HUES48 (cell line): ENCODE measurements around the gene SQSTM1.
"Not testable (repeated sequence)": the region's sequence is repeated elsewhere in the genome, so short reads cannot be mapped to it uniquely, and the experiment has no call there.

Experiments
- H3K27ac ChIP-seq: one replicate; pipeline ENCODE4 v1.7.0; 2013; ENCODE audit warnings: low read depth, low read length, inconsistent platforms
- H3K27me3 ChIP-seq: 2 replicates; pipeline ENCODE4 v1.6.1; 2013; ENCODE audit warnings: mild to moderate bottlenecking, low read length; ENCODE audit not compliant: control insufficient read depth, insufficient read depth
- H3K36me3 ChIP-seq: 2 replicates; pipeline ENCODE4 v1.6.1; 2013; ENCODE audit warnings: low read length; ENCODE audit not compliant: control insufficient read depth, insufficient read depth
- H3K4me1 ChIP-seq: 2 replicates; pipeline ENCODE4 v1.6.1; 2013; ENCODE audit warnings: mild to moderate bottlenecking, low read length; ENCODE audit not compliant: control insufficient read depth, insufficient read depth
- H3K4me3 ChIP-seq: 2 replicates; pipeline ENCODE4 v1.5.1; 2013; ENCODE audit warnings: mild to moderate bottlenecking, low read depth, low read length
- H3K9ac ChIP-seq: 2 replicates; pipeline ENCODE4 v1.6.1; 2013; ENCODE audit warnings: mild to moderate bottlenecking, low read depth, low read length, moderate library complexity
- H3K9me3 ChIP-seq: 2 replicates; pipeline ENCODE4 v1.6.1; 2013; ENCODE audit warnings: low read length; ENCODE audit not compliant: control insufficient read depth, insufficient read depth

Gene SQSTM1

DNA sequence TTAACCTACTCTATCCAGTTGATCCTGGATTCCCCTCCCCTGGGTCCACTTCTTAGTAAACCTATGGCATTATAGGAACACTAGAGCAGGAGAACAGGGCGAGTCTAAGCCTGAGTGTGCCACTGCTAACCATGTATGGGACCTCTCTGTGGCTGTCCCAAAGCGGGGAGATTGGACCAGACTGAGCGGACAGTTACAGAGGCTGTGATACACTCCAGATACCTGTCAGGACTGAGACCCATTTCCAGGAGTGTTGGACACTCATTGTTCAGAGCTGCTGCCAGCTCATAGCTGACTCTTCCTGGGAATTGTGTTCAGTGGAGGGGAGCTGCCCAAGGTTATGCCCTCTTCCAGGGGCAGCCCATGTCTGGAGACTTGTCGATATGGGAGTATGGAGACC, 38.9 kb upstream of the SQSTM1 start:
- Histone ChIP-seq H3K4me1 (no peaks in the 10 kb centered on the region), H3K9me3 (no peaks in the 10 kb centered on the region), H3K27me3 (no peaks in the 10 kb centered on the region), H3K9ac (no peak overlapping the region), H3K36me3 (peaks cover 25% of the 10 kb centered on the region), H3K4me3 (no peak overlapping the region), H3K27ac (no peak overlapping the region)

DNA sequence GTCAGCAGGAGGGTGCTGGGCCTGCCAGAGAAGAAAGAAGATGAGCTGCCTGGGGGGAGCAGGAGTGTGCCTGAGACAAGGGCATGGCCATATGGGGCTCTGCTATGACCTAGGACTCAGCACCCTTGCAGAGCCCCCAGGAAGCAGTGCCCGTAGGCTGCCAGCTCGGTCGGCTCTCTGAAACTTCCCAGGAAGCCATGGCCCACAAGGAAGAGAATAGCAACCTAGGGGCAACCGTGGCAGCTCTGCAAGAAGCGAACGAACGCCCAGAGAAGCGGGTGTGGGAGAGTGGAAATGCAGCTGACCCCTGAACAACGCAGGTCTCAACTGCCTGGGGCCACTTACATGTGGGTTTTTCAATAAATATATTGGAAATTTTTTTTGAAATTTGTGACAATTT, 37.6 kb upstream of the SQSTM1 start:
- no peak overlapping the region for H3K9ac ChIP-seq
- no peaks in the 10 kb centered on the region for H3K9me3 ChIP-seq
- no peaks in the 10 kb centered on the region for H3K4me1 ChIP-seq
- no peak overlapping the region for H3K4me3 ChIP-seq
- H3K27me3 ChIP-seq: no peaks in the 10 kb centered on the region
- H3K27ac ChIP-seq: no peak overlapping the region
- peaks cover 16% of the 10 kb centered on the region; the same call in 1 of the 2 replicates for H3K36me3 ChIP-seq

DNA sequence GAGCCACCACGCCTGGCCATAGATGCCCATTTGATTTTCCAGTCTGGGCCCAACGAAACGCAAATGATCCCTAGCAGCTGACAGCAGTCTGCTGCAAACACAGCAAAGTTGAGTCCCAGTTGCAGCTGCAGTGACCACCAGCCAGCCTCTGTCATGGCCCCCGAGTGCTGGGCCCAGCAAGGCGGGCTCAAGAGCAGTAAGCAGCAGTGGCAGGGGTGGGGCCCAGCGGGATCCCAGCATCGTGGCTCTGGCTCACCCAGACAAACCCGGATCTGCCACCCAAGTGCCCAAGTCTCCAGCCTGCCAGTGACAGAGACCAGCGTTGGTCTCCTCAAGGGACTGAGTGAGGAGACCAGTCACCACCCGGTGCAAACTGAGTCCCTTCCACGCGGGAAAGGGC, 33.8 kb upstream of the SQSTM1 start:
- H3K27ac ChIP-seq: no peak overlapping the region
- H3K36me3 ChIP-seq: no peaks in the 10 kb centered on the region
- no peak overlapping the region for H3K9ac ChIP-seq
- H3K4me1 ChIP-seq: no peaks in the 10 kb centered on the region
- no peaks in the 10 kb centered on the region for H3K9me3 ChIP-seq
- H3K4me3 ChIP-seq: no peak overlapping the region
- no peaks in the 10 kb centered on the region for H3K27me3 ChIP-seq

DNA sequence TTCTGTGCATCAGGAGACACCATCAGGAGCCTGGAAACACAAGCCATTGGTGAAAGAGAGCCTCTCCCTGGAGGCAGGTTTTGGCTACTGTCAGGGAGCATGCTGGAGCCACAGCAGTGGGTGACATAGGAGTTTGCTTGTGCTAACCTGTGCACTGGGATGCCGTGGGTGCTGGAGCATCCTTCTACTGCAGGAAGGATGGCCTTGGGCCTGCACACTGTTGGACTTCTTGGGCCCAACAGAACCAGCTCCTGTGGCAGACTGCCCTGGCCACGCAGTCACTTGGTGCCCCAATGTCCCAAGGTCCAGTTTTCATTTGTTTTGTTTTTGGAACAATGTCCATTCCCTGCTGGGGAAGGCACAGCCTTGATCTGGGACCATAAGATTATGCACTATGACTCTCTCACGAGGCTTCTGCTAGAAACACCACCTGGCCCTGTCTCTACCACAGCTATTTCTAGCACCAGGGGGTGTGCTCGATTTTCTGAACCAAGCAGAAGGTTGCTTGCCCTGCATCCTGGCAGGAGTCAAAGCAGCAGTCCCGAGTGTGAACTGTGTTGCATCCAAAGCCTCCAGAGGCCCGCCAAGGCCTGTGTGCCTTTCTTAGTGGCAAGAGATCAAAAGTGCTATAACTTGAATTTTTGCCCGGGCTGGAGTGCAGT, 32.4 kb upstream of the SQSTM1 start:
- Histone ChIP-seq H3K4me1 (no peaks in the 10 kb centered on the region), H3K4me3 (no peak overlapping the region), H3K27me3 (no peaks in the 10 kb centered on the region), H3K9me3 (no peaks in the 10 kb centered on the region), H3K36me3 (no peaks in the 10 kb centered on the region), H3K27ac (no peak overlapping the region), H3K9ac (no peak overlapping the region)

DNA sequence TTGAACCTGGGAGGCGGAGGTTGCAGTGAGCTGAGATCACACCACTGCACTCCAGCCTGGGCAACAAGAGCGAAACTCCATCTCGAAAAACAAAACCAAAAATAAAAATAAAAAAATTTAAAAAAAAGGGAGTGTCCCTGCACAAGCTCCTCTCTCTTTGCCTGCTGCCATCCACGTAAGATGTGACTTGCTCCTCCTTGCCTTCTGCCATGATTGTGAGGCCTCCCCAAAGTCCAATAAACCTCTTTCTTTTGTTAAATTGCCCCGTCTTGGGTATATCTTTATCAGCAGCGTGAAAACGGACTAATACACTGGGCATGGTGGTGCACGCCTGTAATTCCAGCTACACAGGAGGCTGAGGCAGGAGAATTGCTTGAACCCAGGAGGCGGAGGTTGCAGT, 31.4 kb upstream of the SQSTM1 start:
- H3K9me3 ChIP-seq, H3K4me1 ChIP-seq, H3K4me3 ChIP-seq, H3K27ac ChIP-seq, H3K27me3 ChIP-seq, H3K36me3 ChIP-seq, H3K9ac ChIP-seq: not testable (repeated sequence)

DNA sequence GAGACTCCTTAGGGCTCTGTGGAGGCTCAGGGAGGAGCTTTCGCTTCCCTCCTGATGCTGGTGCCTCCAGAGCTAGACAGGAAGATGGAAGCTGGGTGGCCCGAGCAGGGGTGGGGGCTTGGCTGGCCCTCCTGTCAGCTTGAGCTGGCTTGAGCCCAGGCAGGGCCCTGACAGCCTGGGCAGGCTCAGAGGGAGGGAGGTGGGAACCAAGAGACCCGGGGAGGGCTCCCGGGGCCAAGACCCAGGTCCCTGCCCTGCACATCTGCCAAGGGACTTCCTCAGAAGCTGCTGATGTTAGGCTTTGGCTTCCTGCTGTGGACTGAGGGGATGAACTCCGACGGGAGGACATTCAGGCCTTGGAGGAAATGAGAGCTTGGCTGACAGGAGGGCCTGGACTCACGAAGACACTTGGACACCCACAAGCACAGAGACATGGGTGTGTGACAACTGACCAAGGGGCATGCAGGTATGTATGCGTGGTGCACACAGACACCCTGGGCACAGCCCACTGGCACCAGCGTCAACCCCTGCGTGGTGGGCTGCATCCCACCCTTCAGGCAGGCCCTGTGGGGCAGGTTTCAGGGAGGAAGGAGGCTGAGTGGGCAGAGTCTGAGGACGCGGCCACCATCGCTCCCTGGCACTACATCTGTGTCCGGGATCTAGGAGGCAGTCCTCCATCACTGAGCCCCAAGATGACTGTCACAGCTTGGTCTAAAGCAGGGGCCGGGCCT, 28.7 kb upstream of the SQSTM1 start:
- Histone ChIP-seq H3K36me3 (no peaks in the 10 kb centered on the region), H3K4me3 (no peak overlapping the region), H3K9ac (no peak overlapping the region), H3K9me3 (no peaks in the 10 kb centered on the region), H3K27me3 (no peaks in the 10 kb centered on the region), H3K4me1 (peaks cover 9% of the 10 kb centered on the region; the same call in 1 of the 2 replicates), H3K27ac (no peak overlapping the region)

DNA sequence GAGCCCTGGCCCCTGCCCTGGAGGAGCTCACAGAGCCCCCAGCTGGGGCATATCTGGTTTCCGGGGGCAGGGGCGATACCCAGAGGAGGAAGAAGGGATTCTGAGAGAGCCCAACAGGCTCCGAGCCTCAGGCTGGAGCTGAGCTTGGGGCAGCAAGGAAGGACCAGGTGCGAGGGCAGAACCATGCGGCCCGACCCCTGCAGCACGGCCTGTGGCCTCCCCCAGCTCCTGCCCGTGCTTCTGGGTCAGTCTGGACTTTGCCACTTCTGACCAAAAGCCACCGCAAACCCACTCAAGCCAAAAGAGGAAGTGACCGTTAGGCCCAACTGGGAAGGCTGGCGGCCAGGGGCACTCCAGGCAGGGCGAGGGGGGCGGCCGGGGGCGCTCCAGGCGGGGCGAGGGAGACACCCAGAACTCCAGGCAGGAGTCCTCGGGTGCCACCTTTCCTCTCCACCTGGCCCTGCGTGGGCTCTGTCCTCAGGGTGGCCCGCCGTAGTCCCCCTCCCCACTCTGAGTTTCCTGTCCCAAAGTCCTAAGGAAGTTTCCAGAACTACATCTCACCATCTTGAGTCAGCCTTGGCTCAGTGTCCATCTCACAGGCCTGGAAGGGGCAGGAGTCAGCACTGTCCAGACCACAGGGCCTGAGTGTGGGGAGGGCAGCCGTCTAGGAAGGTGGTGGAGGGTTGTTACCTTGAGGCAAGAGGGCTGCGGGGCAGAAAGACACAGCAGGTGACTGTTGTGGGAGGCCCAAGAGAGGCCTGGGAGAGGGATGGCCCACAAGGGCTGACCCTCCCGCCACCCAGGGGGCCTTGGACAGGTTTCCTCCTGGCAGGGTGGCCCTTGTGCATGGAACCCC, 27.9 kb upstream of the SQSTM1 start:
- Histone ChIP-seq H3K27ac (no peak overlapping the region), H3K4me3 (no peak overlapping the region), H3K9ac (no peak overlapping the region), H3K27me3 (no peaks in the 10 kb centered on the region), H3K4me1 (peaks cover 9% of the 10 kb centered on the region; the same call in 1 of the 2 replicates), H3K36me3 (peaks cover 7% of the 10 kb centered on the region; the same call in 1 of the 2 replicates), H3K9me3 (no peaks in the 10 kb centered on the region)

DNA sequence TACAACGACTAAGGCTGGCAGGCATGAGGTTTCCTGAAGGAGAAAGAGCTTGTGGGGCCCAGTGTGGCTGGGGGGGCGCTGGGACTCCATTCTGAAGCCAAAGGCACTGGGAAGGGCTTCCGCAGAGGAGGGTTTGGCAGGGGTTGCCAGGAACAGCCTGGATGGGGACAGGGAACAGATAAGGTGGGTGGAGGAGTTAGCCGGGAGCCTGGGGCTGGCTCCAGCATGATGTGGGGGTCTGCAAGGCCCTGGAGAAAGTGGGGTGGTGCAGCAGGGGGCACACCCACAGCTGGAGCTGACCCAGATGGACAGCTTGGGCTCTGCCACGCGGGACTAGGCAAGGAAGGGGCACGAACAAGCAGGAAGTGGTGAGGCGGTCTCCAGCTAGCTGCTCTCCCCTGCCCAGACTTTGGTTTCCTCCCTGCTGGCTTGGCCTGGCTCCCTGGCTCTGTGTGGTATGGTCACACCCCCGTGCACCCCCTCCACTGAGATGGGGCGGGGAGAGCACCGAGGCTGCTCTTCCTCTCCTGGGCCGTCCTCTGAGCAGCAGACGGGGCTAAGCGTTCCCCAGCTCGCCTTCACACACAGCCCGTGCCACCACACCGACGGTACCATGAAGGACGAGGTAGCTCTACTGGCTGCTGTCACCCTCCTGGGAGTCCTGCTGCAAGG, 27.1 kb upstream of the SQSTM1 start, which contains the start of gene LTC4S:
Gene LTC4S, plus strand, starts transcription at position 519 of the 672 bp plus-strand sequence. Its CDS starts 95 bp downstream, at position 614.
- Histone ChIP-seq H3K27me3 (no peaks in the 10 kb centered on the region), H3K4me3 (no peak within 1 kb of the TSS; the same call in 1 of the 2 replicates), H3K9me3 (no peaks in the 10 kb centered on the region), H3K4me1 (peaks cover 9% of the 10 kb centered on the region; the same call in 1 of the 2 replicates), H3K27ac (no peak within 1 kb of the TSS), H3K9ac (no peak within 1 kb of the TSS), H3K36me3 (peaks cover 14% of the 10 kb centered on the region)

DNA sequence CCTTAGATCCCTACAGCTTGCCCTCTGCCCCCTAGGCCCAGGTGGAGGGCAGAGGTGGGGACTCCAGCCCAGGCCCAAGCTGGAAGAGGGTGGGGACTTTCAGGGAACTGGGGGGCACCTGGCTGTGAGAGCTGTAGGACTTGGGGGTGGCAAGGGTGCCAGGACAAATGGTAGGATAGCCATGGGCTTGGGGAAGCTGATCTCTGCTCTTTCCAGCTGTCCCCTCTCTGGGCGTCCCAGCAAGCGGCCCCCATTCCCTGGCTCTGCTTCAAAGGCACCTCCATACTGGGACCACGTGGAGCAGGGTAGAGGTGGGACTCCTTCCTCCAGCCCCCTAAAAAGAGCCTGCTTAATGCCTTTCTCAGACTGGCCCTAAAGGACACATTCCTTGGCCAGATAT, 26.5 kb upstream of the SQSTM1 start:
- H3K27ac ChIP-seq: no peak overlapping the region
- H3K9ac ChIP-seq: no peak overlapping the region
- H3K4me3 ChIP-seq: no peak overlapping the region
- H3K36me3 ChIP-seq: peaks cover 20% of the 10 kb centered on the region
- H3K27me3 ChIP-seq: no peaks in the 10 kb centered on the region
- no peaks in the 10 kb centered on the region for H3K9me3 ChIP-seq
- peaks cover 9% of the 10 kb centered on the region; the same call in 1 of the 2 replicates for H3K4me1 ChIP-seq

DNA sequence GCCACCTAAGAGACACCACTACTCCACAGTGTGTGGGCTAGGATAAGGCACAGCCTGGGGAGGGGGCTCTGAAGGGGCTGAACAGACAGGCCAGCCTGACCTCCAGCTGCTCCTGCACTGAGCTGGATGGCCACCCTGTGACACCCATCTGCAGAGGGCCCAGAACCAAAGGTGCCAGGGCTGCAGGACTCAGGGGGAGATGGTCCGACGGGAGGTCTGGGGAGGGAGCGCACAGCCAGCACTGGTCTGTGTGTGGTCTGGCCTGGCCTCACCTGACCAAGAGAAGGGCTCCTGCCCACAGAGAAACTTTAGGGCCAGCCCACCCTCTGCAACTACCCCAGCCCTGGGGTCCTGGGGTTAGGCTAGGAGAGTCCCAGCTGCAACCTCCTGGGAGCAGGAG, 26.1 kb upstream of the SQSTM1 start:
- Histone ChIP-seq H3K4me1 (peaks cover 9% of the 10 kb centered on the region; the same call in 1 of the 2 replicates), H3K4me3 (no peak overlapping the region; the same call in 1 of the 2 replicates), H3K27ac (no peak overlapping the region), H3K9ac (no peak overlapping the region), H3K36me3 (peaks cover 24% of the 10 kb centered on the region), H3K27me3 (no peaks in the 10 kb centered on the region), H3K9me3 (no peaks in the 10 kb centered on the region)
